Measurements from ENCODE around the gene HVCN1.

HVCN1 gene

DNA sequence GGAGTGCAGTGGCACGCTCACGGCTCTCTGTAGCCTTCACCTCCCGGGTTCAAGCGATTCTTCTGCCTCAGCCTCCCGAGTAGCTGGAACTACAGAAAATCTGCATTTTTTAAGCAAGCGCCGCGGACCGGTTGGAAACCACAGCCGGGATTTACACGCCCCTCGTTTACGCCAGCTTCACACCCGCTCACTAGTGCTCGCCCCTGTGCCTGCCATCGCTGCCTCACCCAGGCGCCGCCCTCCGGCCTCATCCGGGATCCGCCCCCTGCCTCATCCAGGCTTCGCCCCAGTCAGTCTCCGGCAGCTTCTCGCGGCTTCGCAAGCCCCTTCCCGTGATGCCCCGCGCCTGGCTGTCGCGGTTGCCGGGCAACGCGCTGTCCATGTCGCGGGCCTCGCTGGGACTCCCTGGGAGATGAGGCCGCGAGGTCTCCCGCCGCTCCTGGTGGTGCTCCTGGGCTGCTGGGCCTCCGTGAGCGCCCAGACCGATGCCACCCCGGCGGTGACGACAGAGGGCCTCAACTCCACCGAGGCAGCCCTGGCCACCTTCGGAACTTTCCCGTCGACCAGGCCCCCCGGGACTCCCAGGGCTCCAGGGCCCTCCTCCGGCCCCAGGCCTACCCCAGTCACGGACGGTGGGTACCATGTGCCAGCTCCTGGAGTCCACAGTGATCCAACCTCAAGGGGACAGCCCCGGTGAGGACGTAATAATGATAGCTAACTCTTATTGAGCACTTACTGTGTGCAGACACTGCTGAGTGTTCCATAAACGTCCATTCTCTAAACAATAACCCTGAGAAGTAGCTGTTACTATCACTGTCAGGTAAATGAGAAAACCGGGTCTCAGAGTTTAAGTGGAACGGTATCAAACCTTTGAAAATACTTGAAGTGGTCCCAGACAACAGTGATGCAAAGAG, 74.9 kb downstream of the HVCN1 start, which contains the start of gene TCTN1 (continued):
- TF ChIP-seq REST (tag by site-specific recombination; IDR thresholded peaks at IDR 0.05) (peak; percentile 91), ZNF580 (tag by site-specific recombination; IDR thresholded peaks at IDR 0.05) (0 out of 2 replicates have a peak, but pooled peaks have one; percentile 67), ZNF223 (tag by site-specific recombination; IDR thresholded peaks at IDR 0.05) (no peak), SP3 (tag by site-specific recombination; IDR thresholded peaks at IDR 0.05) (peak; percentile 77), ZNF600 (tag by site-specific recombination; IDR thresholded peaks at IDR 0.05) (peak; percentile 39; the same call in 1 of the 2 replicates), ZNF138 (tag by site-specific recombination; IDR thresholded peaks at IDR 0.05; ENCODE audit: borderline replicate concordance) (no peak), ZNF692 (tag by site-specific recombination; IDR thresholded peaks at IDR 0.05) (peak; percentile 76), ZBTB8A (tag by site-specific recombination; IDR thresholded peaks at IDR 0.05) (peak; percentile 78), ZNF184 (tag by site-specific recombination; IDR thresholded peaks at IDR 0.05) (no peak), ZNF362 (tag by site-specific recombination; IDR thresholded peaks at IDR 0.05) (no peak), ZNF610 (tag by site-specific recombination; IDR thresholded peaks at IDR 0.05; ENCODE audit: borderline replicate concordance) (peak; percentile 93), ZNF24 (tag by site-specific recombination; IDR thresholded peaks at IDR 0.05) (0 out of 2 replicates have a peak, but pooled peaks have one; percentile 21), ZNF354C (tag by site-specific recombination; IDR thresholded peaks at IDR 0.05; ENCODE audit: borderline replicate concordance, low read depth) (no peak), KLF8 (tag by site-specific recombination; IDR thresholded peaks at IDR 0.05) (peak; percentile 90), OVOL3 (tag by site-specific recombination; IDR thresholded peaks at IDR 0.05) (no peak), ZNF791 (tag by site-specific recombination; IDR thresholded peaks at IDR 0.05) (no peak), ZNF792 (tag by site-specific recombination; IDR thresholded peaks at IDR 0.05) (peak; percentile 89), WT1 (tag by site-specific recombination; IDR thresholded peaks at IDR 0.05) (peak; percentile 14; the same call in 1 of the 2 replicates), TSHZ1 (tag by site-specific recombination; IDR thresholded peaks at IDR 0.05; ENCODE audit: borderline replicate concordance) (no peak), ZBTB11 (tag by site-specific recombination; conservative IDR thresholded peaks at IDR 0.05; ENCODE audit: low read depth) (0 out of 2 replicates have a peak, but pooled peaks have one; percentile 8), ZNF768 (tag by site-specific recombination; IDR thresholded peaks at IDR 0.05) (no peak)
- TF ChIP-seq, protein P1, sequence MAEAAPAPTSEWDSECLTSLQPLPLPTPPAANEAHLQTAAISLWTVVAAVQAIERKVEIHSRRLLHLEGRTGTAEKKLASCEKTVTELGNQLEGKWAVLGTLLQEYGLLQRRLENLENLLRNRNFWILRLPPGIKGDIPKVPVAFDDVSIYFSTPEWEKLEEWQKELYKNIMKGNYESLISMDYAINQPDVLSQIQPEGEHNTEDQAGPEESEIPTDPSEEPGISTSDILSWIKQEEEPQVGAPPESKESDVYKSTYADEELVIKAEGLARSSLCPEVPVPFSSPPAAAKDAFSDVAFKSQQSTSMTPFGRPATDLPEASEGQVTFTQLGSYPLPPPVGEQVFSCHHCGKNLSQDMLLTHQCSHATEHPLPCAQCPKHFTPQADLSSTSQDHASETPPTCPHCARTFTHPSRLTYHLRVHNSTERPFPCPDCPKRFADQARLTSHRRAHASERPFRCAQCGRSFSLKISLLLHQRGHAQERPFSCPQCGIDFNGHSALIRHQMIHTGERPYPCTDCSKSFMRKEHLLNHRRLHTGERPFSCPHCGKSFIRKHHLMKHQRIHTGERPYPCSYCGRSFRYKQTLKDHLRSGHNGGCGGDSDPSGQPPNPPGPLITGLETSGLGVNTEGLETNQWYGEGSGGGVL (tag by site-specific recombination; IDR thresholded peaks at IDR 0.05) = 0 out of 2 replicates have a peak, but pooled peaks have one; percentile 17
